GDM1 (cell line): ENCODE results near the gene HSD17B8.

Source experiments
- DNase-seq: peaks from one replicate; lab custom pipeline; 2025; lab: John Stamatoyannopoulos, UW

The HSD17B8 gene

GRCh38 chr6:33171880-33172687 is 32.4 kb upstream of the HSD17B8 start:
- DNase-seq: no peak

DNA sequence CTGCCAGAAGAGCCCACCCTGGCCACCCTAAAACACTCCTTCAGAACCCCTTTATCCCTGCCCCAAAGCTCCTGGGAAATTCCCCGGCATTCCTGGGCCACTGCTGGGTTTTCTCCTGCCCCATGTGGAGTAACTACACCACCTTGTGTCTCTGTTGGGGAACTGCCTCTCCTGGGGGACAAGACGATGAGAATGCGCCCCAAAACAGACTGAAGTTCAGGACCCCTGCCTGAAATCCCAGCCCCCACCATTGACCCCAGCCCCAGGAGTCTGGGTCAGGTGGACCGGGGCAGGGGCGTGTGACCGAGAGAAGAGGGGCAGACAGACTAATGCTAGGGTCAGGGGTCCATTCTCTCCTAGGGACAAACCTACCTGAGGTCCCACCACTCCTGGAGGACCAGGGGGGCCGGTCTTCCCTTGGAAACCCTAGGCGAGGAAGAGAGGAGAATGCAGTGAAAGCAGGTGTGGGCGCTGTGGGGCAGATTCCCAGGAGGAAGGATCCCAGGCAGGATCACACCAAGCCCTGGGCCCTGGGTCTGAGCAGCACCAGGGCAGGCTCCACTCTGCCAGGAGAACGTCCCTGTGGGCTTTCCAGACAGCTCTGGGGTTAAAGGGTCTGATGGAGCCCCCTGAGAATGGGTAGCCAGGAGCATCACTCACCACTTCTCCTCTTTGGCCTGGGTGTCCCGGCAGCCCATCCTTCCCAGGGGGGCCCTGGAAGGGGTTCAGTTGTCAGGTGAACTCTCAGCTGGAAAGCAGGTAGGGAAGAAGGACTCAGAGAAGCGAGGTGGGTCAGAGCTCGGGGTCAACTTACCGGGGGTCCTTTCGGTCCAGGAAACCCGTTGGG is 31.5 kb upstream of the HSD17B8 start:
- DNase-seq: no peak

DNA sequence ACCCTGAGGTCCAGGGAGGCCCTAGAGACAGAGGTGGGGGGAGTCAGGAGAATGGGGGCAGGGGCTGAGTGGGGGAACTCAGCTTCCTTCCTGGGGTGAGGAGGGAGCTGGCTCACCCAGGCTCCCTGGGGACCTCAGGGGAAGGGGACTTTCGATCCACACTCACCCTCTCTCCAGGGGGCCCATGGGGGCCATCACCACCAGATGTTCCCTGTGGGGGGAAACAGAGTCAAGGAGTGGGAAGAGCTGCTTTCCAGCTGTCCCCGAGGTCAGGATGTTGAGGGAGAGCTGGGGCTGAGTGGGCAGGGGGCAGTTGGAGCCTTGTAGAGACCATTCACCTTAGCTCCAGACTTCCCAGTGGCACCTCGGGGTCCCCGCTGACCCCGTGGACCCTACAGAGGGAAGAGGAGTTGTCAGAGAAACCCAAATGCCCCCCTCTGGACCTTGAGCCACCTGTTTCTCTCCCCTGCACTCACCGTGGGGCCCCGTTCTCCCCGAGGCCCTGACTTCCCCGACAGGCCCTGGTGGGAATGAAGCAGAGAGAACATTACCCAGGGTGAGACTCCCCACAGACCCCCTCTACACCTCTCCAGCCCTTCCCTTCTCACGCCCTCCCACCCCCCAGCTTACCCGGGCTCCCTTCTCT is 30.8 kb upstream of the HSD17B8 start:
- no peak for DNase-seq

DNA sequence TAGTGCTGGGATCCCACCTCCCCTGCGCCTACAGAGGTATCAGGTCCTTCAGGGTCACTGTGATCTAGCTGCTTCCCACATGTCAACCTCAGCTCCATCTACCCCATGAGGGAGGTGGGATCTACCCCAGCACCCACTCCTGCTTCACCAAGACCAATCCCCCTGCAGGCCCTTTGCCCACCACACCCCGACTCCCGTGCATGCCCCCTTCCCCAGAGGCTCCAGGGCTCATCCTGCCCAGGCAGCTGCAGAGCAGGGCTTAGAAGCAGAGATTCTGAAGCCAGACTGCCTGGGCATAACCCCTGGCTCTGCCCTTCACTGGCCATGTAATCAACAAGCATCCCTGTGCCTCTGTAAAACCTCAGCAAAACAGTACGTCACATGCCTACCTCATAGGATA is 29.7 kb upstream of the HSD17B8 start:
- no peak for DNase-seq

GRCh38 chr6:33175436-33176069 is 28.9 kb upstream of the HSD17B8 start:
- DNase-seq: no peak

DNA sequence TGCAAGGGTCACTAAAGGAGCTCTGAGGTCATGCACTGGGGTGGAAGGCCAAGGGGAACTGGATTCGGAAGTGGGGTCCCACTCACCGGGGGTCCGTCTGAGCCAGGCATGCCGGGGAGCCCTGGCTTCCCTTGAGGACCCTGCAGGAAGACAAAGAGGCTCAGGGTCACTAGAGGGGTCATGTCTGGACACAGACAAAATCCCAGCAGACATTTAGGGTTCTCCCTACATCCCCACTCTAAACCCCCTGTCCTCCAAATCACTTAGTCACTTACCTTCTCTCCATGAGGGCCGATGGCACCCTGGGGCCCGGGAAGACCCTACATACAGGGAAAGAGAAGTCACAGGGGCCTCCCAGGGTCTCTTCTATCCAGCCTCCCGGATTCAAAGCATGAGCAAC is 27.5 kb upstream of the HSD17B8 start:
- no peak for DNase-seq

GRCh38 chr6:33177552-33178446 is 26.7 kb upstream of the HSD17B8 start:
- DNase-seq: no peak

DNA sequence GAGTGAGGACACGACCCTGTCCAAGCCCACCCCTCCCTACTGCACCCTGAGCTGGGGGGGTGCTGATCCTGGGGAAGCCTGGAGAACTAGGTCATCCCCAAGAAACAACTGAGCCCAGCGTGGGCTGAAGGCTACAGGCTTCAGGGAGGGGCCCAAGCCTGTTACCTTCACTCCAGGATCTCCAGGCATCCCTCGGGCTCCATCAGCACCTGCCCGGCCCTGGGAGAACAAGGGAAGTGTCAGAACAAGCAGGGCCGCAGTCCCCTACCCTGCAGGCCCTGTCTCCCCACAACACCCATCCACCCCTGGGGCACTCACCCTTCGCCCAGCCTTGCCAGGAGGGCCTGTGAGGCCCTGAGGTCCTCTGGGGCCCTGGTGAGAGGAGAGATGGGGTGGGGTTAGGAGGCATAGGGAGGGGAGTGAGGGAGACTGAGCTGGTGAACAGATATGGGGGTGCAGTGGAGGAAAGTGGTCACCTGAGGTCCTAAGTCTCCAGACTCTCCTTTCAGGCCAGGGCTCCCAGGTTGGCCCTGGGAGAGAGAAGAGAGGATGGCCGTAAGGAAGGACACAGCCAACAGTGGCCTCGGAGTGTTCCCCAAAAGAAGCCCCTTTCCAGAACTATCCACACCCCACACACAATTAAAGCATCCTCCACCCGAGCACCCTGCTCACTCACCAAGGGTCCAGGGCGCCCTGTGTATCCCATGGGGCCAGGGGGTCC is 25.5 kb upstream of the HSD17B8 start:
- DNase-seq: no peak

- no peak for DNase-seq
Observed at GRCh38 chr6:33181141-33181540, 23.3 kb upstream of the HSD17B8 start.

GRCh38 chr6:33183071-33183683 is 21.3 kb upstream of the HSD17B8 start:
- DNase-seq: no peak

GRCh38 chr6:33185190-33185589 is 19.3 kb upstream of the HSD17B8 start:
- DNase-seq: no peak

DNA sequence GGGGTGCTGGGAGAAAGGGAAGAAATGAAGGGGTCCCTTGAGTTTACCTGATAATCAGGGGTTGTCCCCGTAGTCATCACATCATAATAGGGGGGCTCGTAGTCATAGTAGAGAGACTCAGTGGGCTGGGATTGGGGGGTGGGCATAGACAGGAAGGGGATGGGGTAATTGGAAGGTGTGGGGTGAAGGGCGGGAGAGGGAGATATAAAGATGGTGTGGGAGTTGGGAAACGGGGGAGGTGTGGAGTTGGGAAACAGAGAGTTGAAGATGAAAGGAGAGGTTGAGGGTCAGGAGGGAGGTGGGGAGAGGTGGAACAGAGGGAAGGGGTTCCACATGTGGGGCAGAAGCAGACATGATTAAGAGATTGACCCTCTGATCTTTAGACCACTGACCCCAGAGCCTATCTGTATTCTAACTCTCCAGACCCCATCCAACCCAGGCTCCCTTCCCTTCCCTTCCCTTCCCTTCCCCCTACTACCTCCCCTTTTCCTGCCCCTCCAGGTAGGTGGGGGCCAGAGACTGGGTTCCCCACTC is 18.7 kb upstream of the HSD17B8 start:
- no peak for DNase-seq

- no peak for DNase-seq
Observed at GRCh38 chr6:33187809-33188208, 16.6 kb upstream of the HSD17B8 start.

DNA sequence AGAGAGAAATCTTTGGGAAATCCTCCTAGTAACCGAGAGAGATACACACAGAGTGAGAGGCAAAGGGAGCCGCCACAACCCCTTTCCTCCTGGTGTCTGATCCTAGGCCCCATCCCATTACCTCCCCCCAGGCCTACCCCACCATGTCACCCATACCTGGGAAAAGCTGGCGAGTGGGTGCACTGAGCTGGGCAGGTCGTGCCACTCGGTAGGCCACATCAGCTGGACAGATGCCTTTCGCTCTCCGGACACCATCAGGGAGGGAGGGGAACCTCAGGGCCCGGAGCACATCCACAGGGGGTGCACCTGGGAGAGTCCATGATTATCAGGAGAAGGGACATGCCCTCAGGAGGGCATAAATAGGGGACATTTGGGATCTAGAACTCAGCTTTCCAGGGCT is 15.3 kb upstream of the HSD17B8 start:
- DNase-seq: no peak

DNA sequence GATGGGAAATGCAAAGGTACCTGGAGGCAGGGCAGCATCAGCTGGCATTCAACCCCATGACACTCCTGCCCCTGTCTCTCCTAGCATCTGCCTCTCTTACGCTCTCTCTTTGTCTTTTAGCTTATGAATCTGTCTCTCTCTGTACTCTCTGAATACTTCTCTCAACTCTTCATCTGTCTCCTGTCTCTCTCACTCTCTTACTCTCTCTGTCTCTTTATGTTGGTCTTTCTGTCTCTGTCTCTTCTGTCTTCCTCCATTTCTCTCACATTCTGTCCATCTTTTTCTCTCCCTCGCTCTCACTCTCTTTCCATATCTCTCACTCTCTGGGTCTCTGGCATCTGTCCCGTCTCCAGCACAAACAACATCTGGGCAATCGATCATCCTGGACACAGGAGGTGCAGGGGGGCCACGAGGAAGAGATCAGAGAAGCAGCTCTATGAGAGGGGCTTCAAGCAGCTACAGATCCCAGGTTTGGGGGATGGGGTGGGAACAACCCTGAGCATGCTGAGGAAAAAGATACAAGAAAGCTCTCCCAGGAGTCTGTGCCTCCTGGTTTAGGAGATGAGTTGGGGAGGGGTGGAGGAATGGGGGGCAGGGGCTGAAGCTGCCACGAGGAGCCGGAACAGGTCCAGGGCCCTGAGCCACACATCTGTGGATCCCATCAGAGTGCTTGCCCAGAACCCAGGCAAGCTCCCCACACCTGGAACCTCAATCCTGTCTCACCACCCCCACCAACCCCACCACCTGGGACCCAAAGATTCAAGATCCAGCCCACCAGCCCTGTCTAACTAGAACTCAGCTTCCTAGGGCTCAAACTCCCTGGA is 14.6 kb upstream of the HSD17B8 start:
- DNase-seq: no peak

GRCh38 chr6:33190504-33191107 is 13.8 kb upstream of the HSD17B8 start:
- DNase-seq: no peak

DNA sequence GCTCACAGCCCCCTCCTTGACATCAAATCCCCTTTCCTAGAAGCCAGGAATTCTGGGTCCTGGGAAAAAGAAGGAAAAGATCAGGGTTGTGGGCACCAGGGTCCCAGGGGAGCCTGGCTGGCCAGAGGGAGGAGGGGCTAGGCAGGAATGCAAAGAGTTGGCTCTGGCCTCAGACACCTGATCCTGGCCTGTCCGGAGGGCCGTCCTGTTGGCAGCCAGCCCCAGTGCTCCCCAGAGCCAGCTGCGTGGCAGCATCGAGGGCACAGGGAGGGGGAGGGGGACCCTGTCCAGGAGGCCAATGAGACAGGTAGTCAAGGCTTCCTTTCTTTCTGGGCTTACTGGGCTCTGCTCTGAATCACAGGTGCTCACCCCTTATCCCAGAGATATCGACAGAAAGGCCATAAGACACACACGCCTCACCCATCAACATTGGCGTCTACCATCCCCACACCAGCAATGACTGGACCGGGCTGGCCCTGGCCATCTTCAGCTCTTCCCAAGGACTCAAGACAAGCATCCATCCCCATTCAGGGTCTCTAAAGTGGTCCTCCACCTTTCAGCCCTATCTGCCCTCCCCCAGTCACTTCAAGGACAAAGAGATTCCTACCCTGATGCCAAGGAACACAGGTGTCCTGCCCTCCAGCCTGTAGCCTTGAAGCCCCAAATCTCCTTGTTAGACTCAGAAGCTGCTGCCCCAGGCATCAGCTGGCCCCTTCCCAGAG is 12.9 kb upstream of the HSD17B8 start:
- no peak for DNase-seq

GRCh38 chr6:33192105-33192646 is 12.3 kb upstream of the HSD17B8 start, which contains the start of gene COL11A2:
TSS of gene COL11A2 (minus strand) at chr6:33192467. CDS start at chr6:33192240, 227 bp downstream.
- no peak for DNase-seq
